HG03280 (cell line): ENCODE measurements around the gene ARHGEF12.

Experiments
- ATAC-seq: cut with Tn5 transposase; IDR thresholded peaks from one replicate; pipeline ENCODE4 v1.9.1; 2021; ENCODE audit warnings: mild to moderate bottlenecking, moderate library complexity; ENCODE audit not compliant: unreplicated experiment

ARHGEF12 gene

GRCh38 chr11:120528749-120529148, 192.5 kb downstream of the ARHGEF12 start:
- ATAC-seq, result no peak

DNA sequence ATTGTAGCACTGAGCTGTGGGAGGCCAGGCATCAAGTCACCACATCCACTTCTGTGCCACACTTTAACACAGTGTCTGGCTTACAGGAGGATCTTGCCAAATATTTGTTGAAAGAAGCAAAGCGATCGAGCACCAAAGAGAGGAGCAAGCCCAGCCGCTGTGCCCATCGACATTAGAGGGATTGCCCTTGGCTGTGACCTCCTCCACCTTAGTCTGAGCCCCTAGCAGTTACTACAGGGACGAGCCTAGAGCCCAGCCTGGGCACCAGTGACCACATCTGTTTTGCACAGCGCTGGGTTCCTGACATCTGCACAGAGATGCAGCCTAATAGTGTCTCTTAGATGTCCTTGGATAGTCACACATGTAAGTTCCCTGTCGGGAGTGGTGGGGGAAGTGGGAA, 193.0 kb downstream of the ARHGEF12 start:
- no peak for ATAC-seq

DNA sequence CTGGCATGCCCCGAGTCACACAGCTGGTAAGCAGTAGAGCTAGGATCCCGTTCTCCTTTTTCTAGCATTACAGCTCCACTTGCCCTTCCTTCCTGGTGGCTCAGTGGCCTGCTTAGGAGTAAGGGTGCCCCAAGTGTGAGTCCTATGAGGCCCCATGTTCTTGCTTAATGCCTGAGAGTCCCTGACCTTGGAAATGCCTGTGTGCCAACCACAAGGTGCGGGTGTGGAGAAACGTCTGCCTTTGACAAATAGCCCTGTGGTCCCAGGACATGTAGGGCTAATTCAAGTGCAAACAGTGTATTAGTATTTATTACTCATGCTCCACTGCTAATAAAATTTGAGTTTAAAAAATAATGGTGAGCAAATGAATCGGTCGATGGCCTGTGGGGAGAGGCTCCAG, 193.7 kb downstream of the ARHGEF12 start:
- ATAC-seq, result no peak

GRCh38 chr11:120532082-120532831, 196.0 kb downstream of the ARHGEF12 start:
- no peak for ATAC-seq

DNA sequence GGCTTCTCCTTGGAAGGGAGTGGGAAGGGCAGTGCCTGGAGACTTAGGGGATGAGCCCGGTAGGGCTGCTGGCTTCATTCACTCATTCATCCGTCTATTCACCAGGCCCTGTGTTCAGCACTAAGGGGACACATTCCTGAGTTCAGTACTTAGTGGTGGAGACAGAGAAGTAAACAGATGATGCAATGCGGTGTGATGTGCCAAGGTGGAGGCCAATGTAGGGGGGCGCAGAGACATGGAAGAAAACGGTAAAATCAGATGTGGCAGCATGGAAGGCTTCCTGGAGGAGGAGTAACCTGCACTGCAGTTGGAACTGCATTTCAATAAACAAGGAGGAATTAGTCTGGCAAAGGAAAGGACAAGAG, 196.6 kb downstream of the ARHGEF12 start:
- ATAC-seq, result no peak

DNA sequence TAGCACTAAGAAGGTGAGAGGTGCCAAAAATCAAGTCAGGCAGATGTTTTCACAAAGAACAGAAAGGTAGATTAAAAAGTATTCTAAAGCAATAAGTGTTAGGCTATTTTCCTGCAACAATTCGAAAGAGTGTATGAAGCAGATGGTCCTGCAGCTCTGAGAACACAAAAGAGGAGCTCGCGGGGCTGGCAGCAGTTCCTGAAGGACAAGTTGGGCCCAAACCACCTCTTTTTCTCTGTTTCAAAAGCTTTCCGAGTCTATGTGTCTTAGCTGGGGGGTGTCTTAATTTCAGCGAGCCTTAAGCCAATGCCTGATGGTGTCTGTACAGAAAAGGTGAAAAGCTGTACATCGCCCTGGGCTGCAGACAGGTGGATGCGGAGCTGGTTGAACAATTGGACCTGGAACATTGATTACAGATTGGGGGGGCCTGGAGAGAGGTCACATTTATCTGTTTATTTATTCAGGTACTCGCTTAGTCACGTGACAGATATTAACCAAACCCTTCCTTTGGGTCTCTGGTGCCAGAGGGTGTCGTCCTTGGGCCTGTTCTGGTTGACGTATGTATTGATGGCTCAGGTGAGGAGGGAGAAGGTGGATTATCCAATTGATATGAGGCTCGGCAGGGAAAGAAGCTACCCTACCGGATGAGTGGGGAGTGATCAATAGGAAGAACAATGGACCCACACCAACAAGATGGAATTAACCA, 200.0 kb downstream of the ARHGEF12 start:
- no peak for ATAC-seq

GRCh38 chr11:120536797-120537169, 200.6 kb downstream of the ARHGEF12 start:
- ATAC-seq, result no peak

GRCh38 chr11:120537996-120538395, 201.8 kb downstream of the ARHGEF12 start:
- no peak for ATAC-seq

DNA sequence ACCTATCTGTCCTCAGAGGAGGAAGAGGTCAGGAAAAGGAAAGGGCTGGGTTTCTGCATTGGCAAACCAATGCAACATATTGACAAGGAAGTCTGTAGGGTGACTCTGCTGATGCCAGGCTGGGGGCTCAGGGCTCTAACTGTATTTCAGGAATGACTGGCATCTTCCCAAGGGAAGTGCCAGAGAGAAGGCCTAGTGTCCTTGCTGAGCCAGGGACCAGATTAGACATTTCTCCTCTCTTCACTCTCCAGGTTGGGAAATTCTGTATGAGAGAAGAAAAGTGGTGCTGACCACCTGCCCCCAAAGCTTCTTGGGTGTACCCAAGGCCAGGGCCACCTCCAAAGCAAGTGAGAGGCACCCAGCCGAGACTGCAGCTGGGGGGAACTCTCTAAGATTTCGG, 202.5 kb downstream of the ARHGEF12 start:
- ATAC-seq, result no peak
